ENCODE data around the gene RMRP. TPM values are rescaled to one million over a fixed set of nuclear protein-coding genes. Genes with fewer than 3 reads are reported as not detected.

The RMRP gene
- total and polyA plus RNA-seq, 2 experiments from 2014 or later, result 15.3 to 8,626 TPM

DNA sequence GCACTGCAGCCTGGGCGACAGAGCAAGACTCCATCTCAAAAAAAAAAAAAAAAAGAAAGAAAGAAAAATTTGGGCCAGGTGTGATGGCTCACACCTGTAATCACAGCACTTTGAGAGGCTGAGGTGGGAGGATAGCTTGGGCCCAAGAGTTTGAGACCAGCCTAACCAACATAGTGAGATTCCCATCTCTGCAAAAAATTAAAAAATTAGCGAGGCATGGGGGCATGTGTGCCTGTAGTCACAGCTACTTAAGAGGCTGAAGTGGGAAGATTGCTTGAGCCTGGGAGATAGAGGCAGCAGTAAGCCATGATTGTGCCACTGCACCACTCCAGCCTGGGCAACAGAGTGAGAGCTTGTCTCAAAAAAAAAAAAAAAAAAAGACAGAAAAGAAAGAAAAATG is 4.2 kb downstream of the RMRP start:
- H3F3A ChIP-seq (replicated peaks; ENCODE audit: low read depth), result 0 out of 2 replicates have a peak, but pooled peaks cover 4% of the 10 kb centered on the region
- no peaks in the 10 kb centered on the region for H3K36me3 ChIP-seq (ENCODE audit: insufficient read depth)
- H3K4me2 ChIP-seq, result no peak overlapping the region
- Mint-ChIP-seq H3K36me3 (ENCODE audit: low read depth) (peaks cover 5% of the 10 kb centered on the region; the same call in 2 of the 3 replicates), H3K4me1 (peaks cover 42% of the 10 kb centered on the region), H3K27me3 (ENCODE audit: insufficient read depth, low read depth, poor library complexity) (peaks cover 35% of the 10 kb centered on the region), H3K9me3 (peaks cover 3% of the 10 kb centered on the region; the same call in 2 of the 3 replicates), H3K27ac (no peak overlapping the region), H3K4me3 (no peak overlapping the region)
- ATAC-seq (no peak), DNase-seq (ENCODE audit: low spot score) (no peak)
- no peaks in the 10 kb centered on the region for H3K9me2 ChIP-seq (ENCODE audit: insufficient read depth)
- H3K27me3 ChIP-seq (ENCODE audit: insufficient read depth), result peaks cover 4% of the 10 kb centered on the region; the same call in 1 of the 2 replicates
- peaks cover 27% of the 10 kb centered on the region for H3K4me1 ChIP-seq (ENCODE audit: insufficient read depth)
- no peak overlapping the region for H2AFZ ChIP-seq
- no peak overlapping the region for H3K4me3 ChIP-seq
- no peaks in the 10 kb centered on the region for H3K79me2 ChIP-seq (replicated peaks; ENCODE audit: insufficient read depth)
- no peaks in the 10 kb centered on the region; the same call in 1 of the 2 replicates for H4K20me1 ChIP-seq (replicated peaks; ENCODE audit: insufficient read depth)
- no peak overlapping the region for H3K27ac ChIP-seq (ENCODE audit: low read depth)
- TF ChIP-seq ETS1 (IDR thresholded peaks at IDR 0.05), result no peak
- TF ChIP-seq STAT1 (IDR thresholded peaks at IDR 0.05; ENCODE audit: unreplicated experiment), result no peak
- no peak for TF ChIP-seq CREB1 (CRISPR knock-in tag; IDR thresholded peaks at IDR 0.05; ENCODE audit: low read depth)
- TF ChIP-seq NANOG (IDR thresholded peaks at IDR 0.05; ENCODE audit: borderline replicate concordance), result no peak
- TF ChIP-seq JUNB (IDR thresholded peaks at IDR 0.05; ENCODE audit: unreplicated experiment), result no peak
- TF ChIP-seq EZH2phosphoT487 (IDR thresholded peaks at IDR 0.05; ENCODE audit: unreplicated experiment), result no peak
- TF ChIP-seq EZH2 (IDR thresholded peaks at IDR 0.05; ENCODE audit: low read depth, unreplicated experiment), result no peak
- TF ChIP-seq, protein P1, sequence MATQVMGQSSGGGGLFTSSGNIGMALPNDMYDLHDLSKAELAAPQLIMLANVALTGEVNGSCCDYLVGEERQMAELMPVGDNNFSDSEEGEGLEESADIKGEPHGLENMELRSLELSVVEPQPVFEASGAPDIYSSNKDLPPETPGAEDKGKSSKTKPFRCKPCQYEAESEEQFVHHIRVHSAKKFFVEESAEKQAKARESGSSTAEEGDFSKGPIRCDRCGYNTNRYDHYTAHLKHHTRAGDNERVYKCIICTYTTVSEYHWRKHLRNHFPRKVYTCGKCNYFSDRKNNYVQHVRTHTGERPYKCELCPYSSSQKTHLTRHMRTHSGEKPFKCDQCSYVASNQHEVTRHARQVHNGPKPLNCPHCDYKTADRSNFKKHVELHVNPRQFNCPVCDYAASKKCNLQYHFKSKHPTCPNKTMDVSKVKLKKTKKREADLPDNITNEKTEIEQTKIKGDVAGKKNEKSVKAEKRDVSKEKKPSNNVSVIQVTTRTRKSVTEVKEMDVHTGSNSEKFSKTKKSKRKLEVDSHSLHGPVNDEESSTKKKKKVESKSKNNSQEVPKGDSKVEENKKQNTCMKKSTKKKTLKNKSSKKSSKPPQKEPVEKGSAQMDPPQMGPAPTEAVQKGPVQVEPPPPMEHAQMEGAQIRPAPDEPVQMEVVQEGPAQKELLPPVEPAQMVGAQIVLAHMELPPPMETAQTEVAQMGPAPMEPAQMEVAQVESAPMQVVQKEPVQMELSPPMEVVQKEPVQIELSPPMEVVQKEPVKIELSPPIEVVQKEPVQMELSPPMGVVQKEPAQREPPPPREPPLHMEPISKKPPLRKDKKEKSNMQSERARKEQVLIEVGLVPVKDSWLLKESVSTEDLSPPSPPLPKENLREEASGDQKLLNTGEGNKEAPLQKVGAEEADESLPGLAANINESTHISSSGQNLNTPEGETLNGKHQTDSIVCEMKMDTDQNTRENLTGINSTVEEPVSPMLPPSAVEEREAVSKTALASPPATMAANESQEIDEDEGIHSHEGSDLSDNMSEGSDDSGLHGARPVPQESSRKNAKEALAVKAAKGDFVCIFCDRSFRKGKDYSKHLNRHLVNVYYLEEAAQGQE (IDR thresholded peaks at IDR 0.05; ENCODE audit: unreplicated experiment), result no peak
- no peak for TF ChIP-seq POLR2AphosphoS5 (IDR thresholded peaks at IDR 0.05; ENCODE audit: low read depth)
- TF ChIP-seq ZNF331 (CRISPR knock-in tag; IDR thresholded peaks at IDR 0.05; ENCODE audit: low read depth), result no peak
- no peak for TF ChIP-seq ZNF114 (CRISPR knock-in tag; IDR thresholded peaks at IDR 0.05)

DNA sequence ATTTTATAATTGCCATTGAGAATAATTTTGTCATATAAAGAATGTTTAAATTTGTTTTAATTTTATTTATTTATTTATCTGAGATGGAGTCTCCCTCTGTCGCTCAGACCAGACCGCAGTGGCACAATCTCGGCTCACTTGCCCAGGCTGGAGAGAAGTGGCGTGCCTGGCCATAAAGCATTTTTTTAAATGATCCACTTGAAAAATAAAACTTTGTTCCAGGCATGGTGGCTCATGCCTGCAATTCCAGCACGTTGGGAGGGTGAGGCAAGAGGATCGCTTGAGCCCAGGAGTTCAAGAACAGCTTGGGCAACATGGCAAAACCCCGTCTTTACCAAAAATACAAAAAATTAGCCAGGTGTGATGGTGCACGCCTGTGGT is 5.0 kb downstream of the RMRP start:
- Histone ChIP-seq H3K4me2 (no peak overlapping the region), H3K79me2 (replicated peaks; ENCODE audit: insufficient read depth) (no peaks in the 10 kb centered on the region), H3K9me2 (ENCODE audit: insufficient read depth) (no peaks in the 10 kb centered on the region), H3F3A (replicated peaks; ENCODE audit: low read depth) (peaks cover 7% of the 10 kb centered on the region; the same call in 1 of the 2 replicates), H3K4me1 (ENCODE audit: insufficient read depth) (peaks cover 32% of the 10 kb centered on the region), H3K36me3 (ENCODE audit: insufficient read depth) (no peaks in the 10 kb centered on the region), H3K27ac (ENCODE audit: low read depth) (no peak overlapping the region), H3K4me3 (no peak overlapping the region), H4K20me1 (replicated peaks; ENCODE audit: insufficient read depth) (no peaks in the 10 kb centered on the region; the same call in 1 of the 2 replicates), H3K27me3 (ENCODE audit: insufficient read depth) (peaks cover 4% of the 10 kb centered on the region; the same call in 1 of the 2 replicates), H2AFZ (no peak overlapping the region)
- Mint-ChIP-seq H3K27me3 (ENCODE audit: insufficient read depth, low read depth, poor library complexity) (peaks cover 37% of the 10 kb centered on the region), H3K4me1 (peaks cover 50% of the 10 kb centered on the region), H3K4me3 (no peak overlapping the region), H3K27ac (no peak overlapping the region), H3K9me3 (peaks cover 1% of the 10 kb centered on the region; the same call in 2 of the 3 replicates), H3K36me3 (ENCODE audit: low read depth) (peaks cover 3% of the 10 kb centered on the region; the same call in 2 of the 3 replicates)
- no peak for DNase-seq (ENCODE audit: low spot score)
- ATAC-seq, result no peak
- TF ChIP-seq POLR2AphosphoS5 (IDR thresholded peaks at IDR 0.05; ENCODE audit: low read depth) (no peak), JUNB (IDR thresholded peaks at IDR 0.05; ENCODE audit: unreplicated experiment) (no peak), ZNF331 (CRISPR knock-in tag; IDR thresholded peaks at IDR 0.05; ENCODE audit: low read depth) (no peak), EZH2 (IDR thresholded peaks at IDR 0.05; ENCODE audit: low read depth, unreplicated experiment) (no peak)
